HepG2 (cell line): Measurements from ENCODE around the gene SYS1. TPM values are rescaled to one million over a fixed set of nuclear protein-coding genes. Genes with fewer than 3 reads are reported as not detected.

Experiments used
- DZIP1 ChIP-seq: sonication (generic); formaldehyde crosslinking; IDR thresholded peaks from 2 replicates; pipeline ENCODE4 v1.5.0; 2020; ENCODE audit warnings: mild to moderate bottlenecking, missing genetic modification reagents
- FUBP1 ChIP-seq: sonication (generic); formaldehyde crosslinking; IDR thresholded peaks from 2 replicates; pipeline ENCODE4 v1.5.1; 2020; ENCODE audit warnings: missing genetic modification reagents, mild to moderate bottlenecking, borderline replicate concordance
- GATAD2A ChIP-seq: IDR thresholded peaks from 2 replicates; pipeline ENCODE4 v1.6.1; 2016
- NCOR1 ChIP-seq: fragments of 200-600 bp; sonication (generic); IDR thresholded peaks from 2 replicates; pipeline ENCODE4 v1.7.0; 2017; ENCODE audit warnings: antibody characterized with exemption, low read length, borderline replicate concordance
- NFATC3 ChIP-seq: sonication (generic); formaldehyde crosslinking; IDR thresholded peaks from 2 replicates; pipeline ENCODE4 v1.5.1; 2020; ENCODE audit warnings: mild to moderate bottlenecking, missing genetic modification reagents
- THAP7 ChIP-seq: sonication (generic); formaldehyde crosslinking; IDR thresholded peaks from 2 replicates; pipeline ENCODE4 v1.8.1; 2023; ENCODE audit warnings: mild to moderate bottlenecking, missing genetic modification reagents
- ZNF253 ChIP-seq: sonication (generic); formaldehyde crosslinking; IDR thresholded peaks from 2 replicates; pipeline ENCODE4 v1.8.0; 2022; ENCODE audit warnings: mild to moderate bottlenecking, missing genetic modification reagents, borderline replicate concordance
- ZNF503 ChIP-seq: sonication (generic); formaldehyde crosslinking; IDR thresholded peaks from 2 replicates; pipeline ENCODE4 v1.4.0; 2020; ENCODE audit warnings: missing genetic modification reagents
- ZNF558 ChIP-seq: sonication (generic); formaldehyde crosslinking; IDR thresholded peaks from 2 replicates; pipeline ENCODE4 v1.9.0; 2022; ENCODE audit warnings: mild to moderate bottlenecking, missing genetic modification reagents, borderline replicate concordance
- ZNF883 ChIP-seq: sonication (generic); formaldehyde crosslinking; IDR thresholded peaks from 2 replicates; pipeline ENCODE4 v1.5.1; 2020; ENCODE audit warnings: mild to moderate bottlenecking, missing genetic modification reagents; ENCODE audit errors: not compliant biosample characterization
- polyA plus RNA-seq, 8 experiments: library from polyadenylated mRNA; depleted of rRNA in 3 of 8; stranded (reverse) in 7 of 8; unstranded in 1 of 8; fragments of >200 nt; fragmentation: Illumina TruSeq in 4 of 8; extraction: Trizol in 4 of 8; gene quantifications; 2 replicates each; pipeline versions ENCODE4 v1.2.1 to v1.2.3, GENCODE V29; 2011 to 2016; ENCODE audit warnings: low read depth in 4 of 8, missing spikeins in 1 of 8, mixed read lengths in 1 of 8; ENCODE audit not compliant: insufficient read depth in 1 of 8
- total RNA-seq, 5 experiments: library from RNA; depleted of rRNA; stranded (reverse); fragments of >200 nt; fragmentation: Illumina TruSeq; extraction: Trizol; gene quantifications; 2 replicates each; pipeline ENCODE4 v1.2.3, GENCODE V29; 2016; ENCODE audit warnings: low read depth in 1 of 5
- TF ChIP-seq, protein P1 (sequence below): sonication (generic); formaldehyde crosslinking; IDR thresholded peaks from 2 replicates; pipeline ENCODE4 v1.4.0; 2020; ENCODE audit warnings: missing genetic modification reagents, mild to moderate bottlenecking, borderline replicate concordance
- TF ChIP-seq, protein P2 (sequence below): sonication (generic); formaldehyde crosslinking; IDR thresholded peaks from 2 replicates; pipeline ENCODE4 v1.8.1; 2023; ENCODE audit warnings: mild to moderate bottlenecking, missing genetic modification reagents
- TF ChIP-seq, protein P3 (sequence below): sonication (generic); formaldehyde crosslinking; IDR thresholded peaks from 2 replicates; pipeline ENCODE4 v1.8.0; 2022; ENCODE audit warnings: missing genetic modification reagents, low read depth, mild to moderate bottlenecking, borderline replicate concordance

The SYS1 gene
- total and polyA plus RNA-seq, 2 of the 13 experiments (the other 11 are each of a cell fraction or from before 2014, with no cell fraction given), result 38.3 to 65.6 TPM

DNA sequence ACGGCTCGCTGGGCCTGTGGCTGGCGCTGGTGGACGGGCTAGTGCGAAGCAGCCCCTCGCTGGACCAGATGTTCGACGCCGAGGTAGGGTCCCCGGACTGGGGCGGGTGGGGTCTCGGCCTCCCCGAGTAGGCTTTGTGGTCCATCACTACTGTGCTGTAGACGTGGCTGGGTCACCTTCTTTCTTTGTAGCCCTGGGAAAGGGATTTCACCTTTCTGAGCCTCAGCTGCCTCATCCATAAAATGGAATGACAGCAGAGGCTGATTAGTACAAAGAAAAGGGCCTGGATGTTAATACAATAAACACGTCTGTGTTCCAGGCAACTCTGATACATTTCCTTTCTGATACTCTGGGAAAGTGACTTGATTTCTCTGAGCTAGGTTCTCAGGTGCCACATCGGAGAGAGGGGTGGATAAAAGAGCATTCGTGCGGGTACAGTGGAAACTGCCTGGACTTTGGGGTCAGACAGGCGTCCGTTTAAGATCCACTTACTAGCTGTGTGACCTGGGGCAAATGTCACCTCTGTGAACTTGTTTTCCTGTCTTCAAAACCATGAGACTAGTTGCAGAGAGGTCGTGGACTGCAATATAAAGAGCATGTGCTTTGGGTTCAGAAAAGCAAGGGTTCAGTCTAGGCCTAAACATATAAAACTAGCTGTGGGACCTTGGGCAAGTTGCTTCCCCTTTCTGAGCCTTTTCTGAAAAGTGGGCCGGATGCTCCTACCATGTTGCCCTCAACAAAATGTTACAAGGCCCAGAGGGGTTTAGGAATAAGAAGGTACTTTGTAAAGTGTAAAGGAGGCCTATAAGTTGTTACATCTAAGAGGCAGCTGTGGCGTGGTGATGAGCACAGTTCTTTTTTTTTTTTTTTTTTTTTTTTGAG lies 896 bp downstream of the SYS1 start (continued):
- TF ChIP-seq ZNF503 (0 out of 2 replicates have a peak, but pooled peaks have one; percentile 10), NCOR1 (0 out of 2 replicates have a peak, but pooled peaks have one; percentile 22), ZNF883 (CRISPR knock-in tag) (peak; percentile 38), ZNF253 (peak; percentile 6; the same call in 1 of the 2 replicates), ZNF558 (CRISPR knock-in tag) (0 out of 2 replicates have a peak, but pooled peaks have one; percentile 58), FUBP1 (CRISPR knock-in tag) (no peak), NFATC3 (CRISPR knock-in tag) (0 out of 2 replicates have a peak, but pooled peaks have one; percentile 31), THAP7 (CRISPR knock-in tag) (0 out of 2 replicates have a peak, but pooled peaks have one; percentile 10), GATAD2A (CRISPR knock-in tag) (no peak), DZIP1 (CRISPR knock-in tag) (0 out of 2 replicates have a peak, but pooled peaks have one; percentile 19)
- TF ChIP-seq, protein P1, sequence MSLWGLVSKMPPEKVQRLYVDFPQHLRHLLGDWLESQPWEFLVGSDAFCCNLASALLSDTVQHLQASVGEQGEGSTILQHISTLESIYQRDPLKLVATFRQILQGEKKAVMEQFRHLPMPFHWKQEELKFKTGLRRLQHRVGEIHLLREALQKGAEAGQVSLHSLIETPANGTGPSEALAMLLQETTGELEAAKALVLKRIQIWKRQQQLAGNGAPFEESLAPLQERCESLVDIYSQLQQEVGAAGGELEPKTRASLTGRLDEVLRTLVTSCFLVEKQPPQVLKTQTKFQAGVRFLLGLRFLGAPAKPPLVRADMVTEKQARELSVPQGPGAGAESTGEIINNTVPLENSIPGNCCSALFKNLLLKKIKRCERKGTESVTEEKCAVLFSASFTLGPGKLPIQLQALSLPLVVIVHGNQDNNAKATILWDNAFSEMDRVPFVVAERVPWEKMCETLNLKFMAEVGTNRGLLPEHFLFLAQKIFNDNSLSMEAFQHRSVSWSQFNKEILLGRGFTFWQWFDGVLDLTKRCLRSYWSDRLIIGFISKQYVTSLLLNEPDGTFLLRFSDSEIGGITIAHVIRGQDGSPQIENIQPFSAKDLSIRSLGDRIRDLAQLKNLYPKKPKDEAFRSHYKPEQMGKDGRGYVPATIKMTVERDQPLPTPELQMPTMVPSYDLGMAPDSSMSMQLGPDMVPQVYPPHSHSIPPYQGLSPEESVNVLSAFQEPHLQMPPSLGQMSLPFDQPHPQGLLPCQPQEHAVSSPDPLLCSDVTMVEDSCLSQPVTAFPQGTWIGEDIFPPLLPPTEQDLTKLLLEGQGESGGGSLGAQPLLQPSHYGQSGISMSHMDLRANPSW (CRISPR knock-in tag), result 0 out of 2 replicates have a peak, but pooled peaks have one; percentile 23
- TF ChIP-seq, protein P2, sequence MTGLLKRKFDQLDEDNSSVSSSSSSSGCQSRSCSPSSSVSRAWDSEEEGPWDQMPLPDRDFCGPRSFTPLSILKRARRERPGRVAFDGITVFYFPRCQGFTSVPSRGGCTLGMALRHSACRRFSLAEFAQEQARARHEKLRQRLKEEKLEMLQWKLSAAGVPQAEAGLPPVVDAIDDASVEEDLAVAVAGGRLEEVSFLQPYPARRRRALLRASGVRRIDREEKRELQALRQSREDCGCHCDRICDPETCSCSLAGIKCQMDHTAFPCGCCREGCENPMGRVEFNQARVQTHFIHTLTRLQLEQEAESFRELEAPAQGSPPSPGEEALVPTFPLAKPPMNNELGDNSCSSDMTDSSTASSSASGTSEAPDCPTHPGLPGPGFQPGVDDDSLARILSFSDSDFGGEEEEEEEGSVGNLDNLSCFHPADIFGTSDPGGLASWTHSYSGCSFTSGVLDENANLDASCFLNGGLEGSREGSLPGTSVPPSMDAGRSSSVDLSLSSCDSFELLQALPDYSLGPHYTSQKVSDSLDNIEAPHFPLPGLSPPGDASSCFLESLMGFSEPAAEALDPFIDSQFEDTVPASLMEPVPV (CRISPR knock-in tag), result peak; percentile 60; the same call in 1 of the 2 replicates
- TF ChIP-seq, protein P3, sequence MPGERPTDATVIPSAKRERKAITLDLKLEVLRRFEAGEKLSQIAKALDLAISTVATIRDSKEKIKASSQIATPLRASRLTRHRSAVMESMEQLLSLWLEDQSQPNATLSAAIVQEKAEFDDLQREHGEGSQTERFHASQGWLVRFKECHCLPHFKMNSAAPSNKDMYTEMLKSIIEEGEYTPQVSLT (CRISPR knock-in tag), result 0 out of 2 replicates have a peak, but pooled peaks have one; percentile 3
